HG02970 (cell line): ENCODE results near the gene RBPMS2.
A peak's percentile ranks its signal among the peaks of the same experiment; 100 is the strongest.
"Not testable (repeated sequence)": the region's sequence is repeated elsewhere in the genome, so short reads cannot be mapped to it uniquely, and the experiment has no call there.

ENCODE experiments used
- ATAC-seq: cut with Tn5 transposase; IDR thresholded peaks from one replicate; pipeline ENCODE4 v1.9.1; 2021; ENCODE audit warnings: mild to moderate bottlenecking, moderate library complexity, moderate number of reproducible peaks; ENCODE audit not compliant: unreplicated experiment, low FRiP score

Gene RBPMS2

DNA sequence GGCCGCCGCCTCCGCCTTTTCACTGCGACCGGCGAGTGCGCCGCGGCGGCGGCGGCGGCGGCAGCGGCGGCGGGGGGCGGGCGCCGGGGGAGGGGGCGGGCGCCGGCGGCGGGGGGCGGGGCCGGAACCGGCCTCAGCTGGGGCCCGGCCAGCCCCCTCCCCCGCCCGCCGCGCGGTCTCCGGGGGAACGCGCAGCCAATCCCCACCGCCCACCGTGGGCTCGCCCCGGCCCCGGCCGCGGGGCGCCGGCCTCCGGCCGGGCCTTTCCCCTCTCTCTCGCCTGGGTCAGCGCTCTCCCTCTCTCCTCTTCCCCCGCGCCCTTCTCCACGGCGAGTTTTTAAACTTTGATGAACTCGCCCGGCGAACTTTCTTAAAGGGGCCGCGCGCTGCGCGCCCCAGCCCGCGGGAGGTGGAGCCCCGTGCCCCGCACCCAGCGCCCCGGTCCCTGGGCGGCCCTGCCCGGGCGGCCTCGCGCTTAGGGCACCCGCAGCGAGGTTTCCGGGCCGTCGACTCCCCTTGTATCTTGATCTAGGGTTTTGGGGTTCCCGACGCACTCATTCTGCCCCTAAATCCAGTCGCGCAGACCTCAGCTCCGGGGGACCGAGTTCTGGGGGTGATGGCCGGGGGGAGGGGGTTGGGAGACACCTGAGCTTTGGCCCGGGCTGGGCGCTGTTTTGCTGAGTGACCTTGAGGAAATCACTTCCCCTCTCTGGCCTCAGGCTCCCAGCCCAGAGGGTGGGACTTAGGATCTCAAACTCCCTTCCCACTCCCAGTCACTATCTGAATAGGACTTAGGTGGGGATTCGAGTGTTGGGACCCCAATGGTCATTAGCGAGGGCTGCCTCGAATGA, at the start of gene RBPMS2:
TSS of gene RBPMS2 (minus strand) at position 39 of the 851 bp plus-strand sequence. CDS start 270 bp downstream, outside the sequence.
- no peak for ATAC-seq

GRCh38 chr15:64824929-64825430, 49.6 kb upstream of the RBPMS2 start:
- peak; percentile 10 for ATAC-seq

DNA sequence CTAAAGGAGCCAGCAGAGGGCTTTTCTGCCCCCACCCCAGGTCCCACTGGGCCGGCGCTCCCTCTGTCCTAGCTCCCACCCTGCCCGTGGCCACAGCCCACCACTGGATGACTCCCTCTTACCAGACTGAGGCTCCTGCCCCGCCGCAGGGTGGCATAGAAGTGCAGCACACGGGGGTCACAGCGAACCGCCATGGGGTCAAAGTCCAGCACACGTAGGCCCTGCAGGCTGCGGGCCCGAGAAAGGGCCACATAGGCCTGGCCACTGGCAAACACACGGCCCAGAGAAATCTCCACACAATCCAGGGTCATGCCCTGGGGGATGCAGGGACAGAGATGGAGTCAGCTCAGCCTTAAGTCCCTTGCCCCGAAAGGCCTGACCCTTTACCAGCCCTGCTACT, 41.1 kb upstream of the RBPMS2 start:
- no peak for ATAC-seq

DNA sequence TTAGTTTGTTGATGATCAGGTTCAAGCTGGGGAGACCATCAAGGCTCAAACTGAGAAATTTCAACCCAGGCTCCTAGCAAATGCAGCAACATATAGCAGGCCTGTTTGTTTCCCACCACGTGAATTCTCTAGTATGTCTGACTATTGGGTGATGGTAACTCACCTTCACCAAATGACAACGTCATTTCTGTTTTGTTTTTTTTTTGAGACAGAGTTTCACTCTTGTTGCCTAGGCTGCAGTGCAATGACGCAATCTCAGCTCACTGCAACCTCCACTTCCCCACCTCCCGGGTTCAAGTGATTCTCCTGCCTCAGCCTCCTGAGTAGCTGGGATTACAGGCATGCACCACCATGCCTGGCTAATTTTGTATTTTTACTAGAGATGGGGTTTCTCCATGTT, 39.6 kb upstream of the RBPMS2 start:
- ATAC-seq: not testable (repeated sequence)

GRCh38 chr15:64814283-64814682, 38.9 kb upstream of the RBPMS2 start:
- ATAC-seq: not testable (repeated sequence)

DNA sequence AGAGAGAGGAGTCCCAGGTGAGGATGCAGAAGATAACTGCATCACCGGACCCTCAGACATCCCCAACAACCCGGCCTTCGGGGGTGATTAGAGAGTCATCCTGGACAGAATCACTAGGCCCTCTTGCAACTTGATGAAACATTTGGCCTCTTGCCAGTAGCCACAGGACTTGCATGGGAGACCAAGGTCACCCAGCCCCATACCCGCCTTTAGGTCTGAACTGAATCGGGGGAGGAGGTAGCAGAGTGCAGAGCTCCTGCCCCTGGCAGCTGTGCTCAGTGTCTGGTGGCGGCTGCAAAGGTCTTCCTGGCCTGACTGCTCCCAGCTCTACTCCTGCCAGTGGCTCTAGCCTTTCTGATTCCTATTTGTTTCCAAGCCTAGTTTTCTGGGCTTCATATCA, 37.7 kb upstream of the RBPMS2 start:
- ATAC-seq: no peak

GRCh38 chr15:64810497-64811326, 35.3 kb upstream of the RBPMS2 start:
- ATAC-seq: no peak

DNA sequence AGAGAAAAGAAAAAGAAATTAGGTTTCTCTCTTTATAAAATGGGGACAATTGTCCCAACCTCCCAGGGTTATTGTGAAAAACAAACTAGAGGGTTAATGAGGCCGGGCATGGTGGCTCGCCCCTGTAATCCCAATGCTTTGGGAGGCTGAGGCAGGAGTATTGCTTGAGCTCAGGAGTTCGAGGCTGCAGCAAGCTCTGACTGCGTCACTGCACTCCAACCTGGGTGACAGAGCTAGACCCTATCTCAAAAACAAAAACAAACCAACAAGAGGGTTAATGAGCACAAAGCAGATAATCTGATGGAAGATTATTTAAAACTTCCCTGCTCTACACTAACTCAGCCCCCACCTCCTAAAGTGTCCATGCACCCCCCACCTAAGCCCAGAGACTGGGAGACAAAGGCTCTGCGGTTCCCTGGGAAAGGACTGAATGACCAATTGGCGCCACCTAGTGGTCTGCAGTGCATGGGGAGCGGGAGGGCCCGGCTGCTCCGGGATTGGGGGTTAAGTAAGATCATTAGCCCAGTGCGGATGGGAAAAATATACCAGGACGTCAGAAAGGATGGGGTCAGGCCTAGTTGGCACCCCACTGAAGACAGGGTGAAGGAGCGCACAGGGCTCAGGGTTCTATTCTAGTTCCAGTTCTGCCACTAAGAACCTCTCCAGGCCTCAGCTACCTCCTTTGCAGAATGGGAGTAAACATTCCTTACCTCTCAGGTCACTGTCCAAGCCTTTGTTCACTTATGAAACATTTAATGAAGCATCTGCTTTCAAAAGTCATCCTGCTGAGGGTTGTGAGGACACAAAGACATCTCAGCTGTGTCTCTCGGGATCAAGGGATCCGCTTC, 34.5 kb upstream of the RBPMS2 start:
- ATAC-seq: no peak

DNA sequence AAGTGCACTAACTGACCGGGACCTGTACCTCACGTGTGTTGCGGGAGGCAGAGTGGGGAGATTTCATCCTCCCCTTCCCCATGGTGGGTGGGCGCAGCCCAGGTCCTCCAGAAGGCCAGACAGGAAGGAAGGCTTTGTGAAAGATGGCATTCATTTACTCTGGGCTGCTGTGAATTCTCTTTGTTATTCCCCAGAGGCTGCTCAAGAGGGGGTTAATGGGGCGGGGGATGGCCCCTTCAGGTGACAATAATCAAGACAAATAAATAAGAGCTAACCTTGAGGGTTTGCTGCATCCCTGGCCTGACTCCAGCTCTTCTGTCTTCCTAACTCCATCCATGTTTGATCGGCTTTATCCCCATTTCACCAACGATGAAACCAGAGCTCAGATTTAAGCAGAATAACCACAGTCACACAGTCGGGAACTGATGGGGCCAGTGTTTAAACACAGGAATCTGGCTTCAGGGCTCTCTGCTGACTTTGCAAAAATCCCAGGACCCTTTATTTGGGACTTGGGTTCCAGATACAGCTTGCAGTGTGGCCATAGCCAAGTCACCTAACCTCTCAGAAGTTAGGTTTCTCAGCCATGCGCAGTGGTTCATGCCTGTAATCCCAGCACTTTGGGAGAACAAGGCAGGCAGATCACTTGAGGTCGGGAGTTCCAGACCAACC, 33.5 kb upstream of the RBPMS2 start:
- no peak for ATAC-seq

- ATAC-seq: no peak
Measured at GRCh38 chr15:64807751-64808222, 32.4 kb upstream of the RBPMS2 start.

- ATAC-seq: no peak
Measured at GRCh38 chr15:64807051-64807749, 31.8 kb upstream of the RBPMS2 start.

- ATAC-seq: no peak
Measured at GRCh38 chr15:64806509-64806908, 31.1 kb upstream of the RBPMS2 start.

DNA sequence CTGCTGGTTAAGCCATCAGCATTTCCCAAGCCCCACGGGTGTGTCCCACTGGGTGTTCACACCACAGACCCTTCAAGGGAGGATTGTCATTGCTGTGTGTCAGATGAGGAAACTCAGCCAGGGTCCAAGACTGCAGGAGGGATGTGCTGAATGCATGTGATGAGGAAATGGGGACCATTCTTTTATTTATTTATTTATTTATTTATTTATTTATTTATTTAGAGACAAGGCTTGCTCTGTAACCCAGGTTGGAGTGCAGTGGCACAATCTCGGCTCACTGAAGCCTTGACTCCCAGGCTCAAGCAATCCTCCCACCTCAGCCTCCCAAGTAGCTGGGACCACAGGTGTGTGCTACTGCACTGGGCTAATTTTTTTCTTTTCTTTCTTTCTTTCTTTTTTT, 29.2 kb upstream of the RBPMS2 start:
- ATAC-seq: no peak

GRCh38 chr15:64803526-64803925, 28.1 kb upstream of the RBPMS2 start:
- no peak for ATAC-seq

GRCh38 chr15:64800476-64800875, 25.1 kb upstream of the RBPMS2 start:
- no peak for ATAC-seq

DNA sequence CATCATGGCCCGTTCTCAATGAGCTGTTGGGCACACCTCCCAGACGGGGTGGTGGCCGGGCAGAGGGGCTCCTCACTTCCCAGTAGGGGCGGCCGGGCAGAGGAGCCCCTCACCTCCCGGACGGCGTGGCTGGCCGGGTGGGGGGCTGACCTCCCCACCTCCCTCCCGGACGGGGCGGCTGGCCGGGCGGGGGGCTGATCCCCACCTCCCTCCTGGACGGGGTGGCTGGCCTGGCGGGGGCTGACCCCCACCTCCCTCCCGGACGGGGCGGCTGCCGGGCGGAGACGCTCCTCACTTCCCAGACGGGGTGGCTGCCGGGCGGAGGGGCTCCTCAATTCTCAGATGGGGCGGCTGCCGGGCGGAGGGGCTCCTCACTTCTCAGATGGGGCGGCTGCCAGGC, 23.5 kb upstream of the RBPMS2 start:
- not testable (repeated sequence) for ATAC-seq

- ATAC-seq: not testable (repeated sequence)
Measured at GRCh38 chr15:64795921-64796320, 20.5 kb upstream of the RBPMS2 start.

GRCh38 chr15:64795299-64795698, 19.9 kb upstream of the RBPMS2 start:
- not testable (repeated sequence) for ATAC-seq

DNA sequence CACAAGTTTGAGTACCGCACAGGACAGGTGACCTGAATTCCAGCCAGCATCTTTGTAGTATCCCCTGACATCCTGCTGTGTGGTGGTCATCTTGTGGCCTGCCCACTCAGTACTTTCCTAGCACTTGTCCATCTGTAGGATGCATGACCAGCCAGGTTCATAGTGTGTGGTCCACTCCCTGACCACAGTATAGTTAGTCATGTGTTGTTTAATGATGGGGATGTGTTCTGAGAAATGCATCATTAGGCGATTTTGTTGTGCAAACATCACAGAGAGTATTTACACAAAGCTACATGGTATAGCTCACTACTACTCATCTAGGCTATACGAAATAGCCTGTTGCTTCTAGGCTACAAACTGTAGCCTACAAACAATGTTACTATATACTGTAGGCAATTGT, 16.9 kb upstream of the RBPMS2 start:
- no peak for ATAC-seq
